K562 (cell line): ENCODE measurements around the gene CERCAM. TPM values are rescaled to one million over a fixed set of nuclear protein-coding genes. Genes with fewer than 3 reads are reported as not detected.
A peak's percentile ranks its signal among the peaks of the same experiment; 100 is the strongest.

Experiments used
- ATAC-seq: fragments of 200-7000 bp; cut with Tn5 transposase; 3 replicates; pipeline ENCODE4 v1.9.1; 2020; ENCODE audit warnings: moderate library complexity
- BruUV-seq: library from RNA; stranded (reverse); fragments of 400-500 nt; replicated peaks from 2 replicates; lab custom pipeline; 2021; lab: Mats Ljungman, UMichigan
- CTCF ChIA-PET: fragments of 300-600 bp; formaldehyde crosslinking; extraction: SDS; loops from one replicate; lab custom pipeline; 2021; ENCODE audit warnings: low intra/inter-chr PET ratio; lab: Yijun Ruan, JAX
- POLR2A ChIA-PET: fragments of 300-600, 350-650 bp; sonication (Branson Sonifier 250); formaldehyde crosslinking; extraction: SDS; loops from one replicate; lab custom pipeline; 2021; ENCODE audit warnings: antibody characterized with exemption, inconsistent platforms; lab: Yijun Ruan, JAX
- DNase-seq, 4 experiments: peaks; one replicate each; pipeline versions ENCODE4 v3.0.0 to v3.0.0-alpha.2; 2011 to 2018; ENCODE audit warnings: low spot score in 3 of 4, mixed read lengths in 3 of 4; ENCODE audit errors: extremely low read depth in 1 of 4
- FAIRE-seq: peaks from 2 replicates; lab custom pipeline; 2011; peaks lifted over from hg19 to GRCh38; lab: Jason Lieb, UNC
- H2AFZ ChIP-seq: 2 replicates; pipeline ENCODE4 v1.6.0; 2011; ENCODE audit warnings: low read depth, low read length, control low read depth, inconsistent platforms
- H3K27ac ChIP-seq: fragments of 200-600 bp; 3 replicates; pipeline ENCODE4 v1.8.0; 2011; ENCODE audit warnings: low read depth, mild to moderate bottlenecking, control low read depth, inconsistent platforms, low read length, moderate library complexity, mixed read lengths; ENCODE audit errors: extremely low read depth
- H3K27me3 ChIP-seq, 2 experiments: fragments of 300-600 bp in 1 of 2; 2 replicates in 1 of 2; 3 replicates in 1 of 2; pipeline versions ENCODE4 v1.6.0 to v1.8.0; 2011; ENCODE audit warnings: inconsistent platforms in 2 of 2, low read length in 2 of 2, mild to moderate bottlenecking in 1 of 2, mixed read lengths in 1 of 2, moderate library complexity in 1 of 2; ENCODE audit not compliant: control insufficient read depth in 2 of 2, insufficient read depth in 2 of 2
- H3K36me3 ChIP-seq: fragments of 300-600 bp; 3 replicates; pipeline ENCODE4 v1.8.0; 2011; ENCODE audit warnings: mild to moderate bottlenecking, low read length, inconsistent platforms; ENCODE audit not compliant: control insufficient read depth, insufficient read depth
- H3K4me1 ChIP-seq, 2 experiments: fragments of 200-600 bp in 1 of 2; replicated peaks in 1 of 2; 2 replicates in 1 of 2; 3 replicates in 1 of 2; pipeline versions ENCODE4 v1.5.1 to v1.8.0; 2011; ENCODE audit warnings: inconsistent platforms in 2 of 2, low read length in 2 of 2, mild to moderate bottlenecking in 1 of 2, mixed read lengths in 1 of 2, moderate library complexity in 1 of 2; ENCODE audit not compliant: control insufficient read depth in 2 of 2, insufficient read depth in 2 of 2
- H3K4me2 ChIP-seq: 2 replicates; pipeline ENCODE4 v1.6.1; 2011; ENCODE audit warnings: low read length, control low read depth, inconsistent platforms, mixed read lengths; ENCODE audit not compliant: insufficient read depth
- H3K4me3 ChIP-seq: fragments of 200-600 bp; sonication (generic), shearing (Covaris generic); 2 replicates; pipeline ENCODE4 v1.5.1; 2016; ENCODE audit warnings: control low read depth, inconsistent platforms
- H3K79me2 ChIP-seq: fragments of 200-600 bp; 3 replicates; pipeline ENCODE4 v1.8.0; 2011; ENCODE audit warnings: low read length, inconsistent platforms; ENCODE audit not compliant: control insufficient read depth, insufficient read depth
- H3K9ac ChIP-seq, 2 experiments: 2 replicates each; pipeline versions ENCODE4 v1.6.0 to v1.6.1; 2011; ENCODE audit warnings: low read depth in 2 of 2, low read length in 2 of 2, control low read depth in 1 of 2, inconsistent platforms in 1 of 2, mild to moderate bottlenecking in 1 of 2, mixed read lengths in 1 of 2; ENCODE audit not compliant: insufficient read depth in 1 of 2
- H3K9me1 ChIP-seq: one replicate; pipeline ENCODE4 v1.6.0; 2011; ENCODE audit warnings: inconsistent platforms, mild to moderate bottlenecking, low read length, moderate library complexity; ENCODE audit not compliant: control insufficient read depth, insufficient read depth
- H3K9me3 ChIP-seq: replicated peaks from 2 replicates; pipeline ENCODE4 v1.5.1; 2011; ENCODE audit warnings: low read depth, low read length, inconsistent platforms; ENCODE audit not compliant: control insufficient read depth, insufficient read depth
- H4K20me1 ChIP-seq: replicated peaks from 2 replicates; pipeline ENCODE4 v1.6.1; 2011; ENCODE audit warnings: low read length, inconsistent platforms, mixed read lengths; ENCODE audit not compliant: control insufficient read depth, insufficient read depth
- CREM ChIP-seq: IDR thresholded peaks from 2 replicates; pipeline ENCODE4 v1.6.1; 2014; ENCODE audit warnings: antibody characterized with exemption, low read depth
- HDAC2 ChIP-seq: fragments of 450-650 bp; IDR thresholded peaks from 2 replicates; pipeline ENCODE4 v1.6.1; 2016; ENCODE audit warnings: mild to moderate bottlenecking
- KDM2B ChIP-seq: fragments of 250-450 bp; sonication (Bioruptor Pico); IDR thresholded peaks from 2 replicates; pipeline ENCODE4 v1.8.0; 2021; ENCODE audit warnings: mild to moderate bottlenecking, moderate library complexity
- MYNN ChIP-seq, 2 experiments: sonication (generic); formaldehyde crosslinking in 1 of 2; IDR thresholded peaks; 2 replicates each; pipeline versions ENCODE4 v1.5.0 to v1.6.1; 2016 to 2020; ENCODE audit warnings: antibody characterized with exemption in 1 of 2, missing genetic modification reagents in 1 of 2
- PHF8 ChIP-seq: fragments of 200-600 bp; sonication (generic); IDR thresholded peaks from 2 replicates; pipeline ENCODE4 v1.6.1; 2012; ENCODE audit warnings: mixed run types, mild to moderate bottlenecking, inconsistent platforms, low read length, moderate library complexity, borderline replicate concordance
- ZNF263 ChIP-seq: sonication (generic); formaldehyde crosslinking; IDR thresholded peaks from 2 replicates; pipeline ENCODE4 v1.8.0; 2022; ENCODE audit warnings: mild to moderate bottlenecking, missing genetic modification reagents, borderline replicate concordance
- ZNF277 ChIP-seq: fragments of 250-450 bp; sonication (Bioruptor Pico); IDR thresholded peaks from 2 replicates; pipeline ENCODE4 v1.8.0; 2022; ENCODE audit warnings: inconsistent platforms, mild to moderate bottlenecking, moderate library complexity, borderline replicate concordance
- ZNF592 ChIP-seq: fragments of 450-650 bp; IDR thresholded peaks from 2 replicates; pipeline ENCODE4 v1.6.1; 2017; ENCODE audit warnings: antibody characterized with exemption, mild to moderate bottlenecking
- WGBS: fragments of 100-300 bp; shearing (Covaris generic); methylation state at CpG from one replicate; pipeline ENCODE4 v1.1.6; 2016; ENCODE audit warnings: low coverage, mixed read lengths; ENCODE audit not compliant: insufficient coverage; ENCODE audit errors: missing lambda C conversion rate; 5-methylcytosine and 5-hydroxymethylcytosine counted together
- in situ Hi-C: fragments of 300-500 bp; cut with MboI; formaldehyde crosslinking; loops from 4 replicates; pipeline ENCODE4 v1.15.0; 2018; ENCODE audit warnings: inconsistent platforms, mixed read lengths
- intact Hi-C: fragments of 100-400 bp; cut with micrococcal nuclease; formaldehyde crosslinking; loops from 2 replicates; pipeline ENCODE4 v1.14.2; 2022
- polyA plus RNA-seq, 8 experiments: library from polyadenylated mRNA; depleted of rRNA in 4 of 8; stranded (reverse) in 5 of 8; unstranded in 3 of 8; fragments of >200 nt; fragmentation: Nextera tagmentation in 2 of 8; fragmentation: Illumina TruSeq in 1 of 8; extraction: Ambion mirVana in 2 of 8; extraction: Trizol in 1 of 8; gene quantifications; 2 replicates each; pipeline versions ENCODE4 v1.2.1 to v1.2.3, GENCODE V29; 2011 to 2014; ENCODE audit warnings: inconsistent platforms in 1 of 8, missing spikeins in 1 of 8
- total RNA-seq, 7 experiments: library from RNA; depleted of rRNA in 6 of 7; stranded (reverse); fragments of >200 nt in 6 of 7; fragmentation: Illumina TruSeq in 2 of 7; extraction: Trizol in 2 of 7; gene quantifications; 2 replicates each; pipeline versions ENCODE4 v1.2.1 to v1.2.3, GENCODE V29; 2011 to 2021; ENCODE audit warnings: low replicate concordance in 1 of 7
- TF ChIP-seq, protein P1 (sequence below): fragments of 450-650 bp; IDR thresholded peaks from 2 replicates; pipeline ENCODE4 v1.6.1; 2014; ENCODE audit warnings: low read depth, mild to moderate bottlenecking, moderate library complexity, borderline replicate concordance

The CERCAM gene
- total and polyA plus RNA-seq, 9 of the 15 experiments (the other 6 are each of a cell fraction or from before 2014, with no cell fraction given) = 0.75 to 24.0 (median 18.0) TPM

DNA sequence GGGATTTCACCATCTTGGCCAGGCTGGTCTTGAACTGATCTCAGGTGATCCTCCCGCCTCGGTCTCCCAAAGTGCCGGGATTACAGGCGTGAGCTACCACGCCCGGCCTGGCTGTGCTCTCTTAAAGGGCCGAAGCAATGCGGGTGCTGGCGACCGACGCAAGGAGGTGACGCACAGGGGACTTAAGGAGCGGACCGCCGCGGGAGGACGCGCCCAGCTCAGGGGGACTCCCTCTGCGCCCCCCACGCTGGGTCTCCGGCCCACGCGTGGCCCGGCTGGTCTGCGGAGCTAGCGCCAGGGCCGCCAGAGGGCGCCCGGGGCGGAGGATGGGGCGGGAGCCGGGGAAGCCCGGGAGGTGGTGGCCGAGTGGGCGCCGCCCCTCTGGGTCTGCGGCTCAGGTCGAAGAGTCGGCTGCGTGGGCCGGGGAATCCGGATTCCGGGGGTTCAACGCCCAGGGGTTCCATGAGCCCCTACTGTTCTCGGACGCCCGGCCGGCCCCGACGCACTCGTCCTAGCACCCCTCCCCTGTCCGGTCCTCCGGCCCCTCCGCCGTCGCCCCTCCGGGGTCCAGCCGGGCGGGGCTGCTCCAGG is 502 bp upstream of the CERCAM start:
- H3K27me3 ChIP-seq = no peaks in the 10 kb centered on the region
- ChIA-PET CTCF (no interaction called here), POLR2A (interaction anchor here (0.5 to 2.0 kb wide), 7 partner anchors 8 to 1043 kb away, joined by 3 to 12 read pairs (median 3); no protein-coding TSS in a partner anchor)
- ATAC-seq (peak; percentile 93), DNase-seq (peak; percentile 88 to 94 (median 90)), FAIRE-seq (no peak)
- BruUV-seq = no TSS peak
- H3K4me3 ChIP-seq = peak overlapping the region; percentile 94
- H3K9me3 ChIP-seq = no peaks in the 10 kb centered on the region
- H3K27ac ChIP-seq = peak overlapping the region; percentile 61; the same call in 2 of the 3 replicates
- H3K9ac ChIP-seq = peak overlapping the region; percentile 59 to 98
- peaks cover 8% of the 10 kb centered on the region; the same call in 1 of the 3 replicates for H3K79me2 ChIP-seq
- peaks cover 23 to 56% of the 10 kb centered on the region in 2 experiments; a peak in 4 of 5 replicates for H3K4me1 ChIP-seq
- H4K20me1 ChIP-seq = no peaks in the 10 kb centered on the region
- in situ Hi-C loops = loop anchor here (10.0 kb wide), 1 partner anchor 295 kb away; no protein-coding TSS in a partner anchor
- WGBS = 1% methylated on average over 33 of the region's 59 CpGs
- H2AFZ ChIP-seq = peak overlapping the region; percentile 99
- intact Hi-C loops = no loop called here
- H3K9me1 ChIP-seq = no peaks in the 10 kb centered on the region
- peak overlapping the region; percentile 81 for H3K4me2 ChIP-seq
- H3K36me3 ChIP-seq = peaks cover 6% of the 10 kb centered on the region; the same call in 1 of the 3 replicates
- TF ChIP-seq ZNF263 (peak; percentile 53; the same call in 1 of the 2 replicates), CREM (peak; percentile 87), HDAC2 (peak; percentile 82), MYNN (IDR thresholded peaks at IDR 0.05) (no peak), MYNN (CRISPR knock-in tag; IDR thresholded peaks at IDR 0.05) (no peak), KDM2B (0 out of 2 replicates have a peak, but pooled peaks have one; percentile 52), ZNF277 (no peak), ZNF592 (peak; percentile 73), PHF8 (peak; percentile 59; the same call in 1 of the 2 replicates)
- TF ChIP-seq, protein P1, sequence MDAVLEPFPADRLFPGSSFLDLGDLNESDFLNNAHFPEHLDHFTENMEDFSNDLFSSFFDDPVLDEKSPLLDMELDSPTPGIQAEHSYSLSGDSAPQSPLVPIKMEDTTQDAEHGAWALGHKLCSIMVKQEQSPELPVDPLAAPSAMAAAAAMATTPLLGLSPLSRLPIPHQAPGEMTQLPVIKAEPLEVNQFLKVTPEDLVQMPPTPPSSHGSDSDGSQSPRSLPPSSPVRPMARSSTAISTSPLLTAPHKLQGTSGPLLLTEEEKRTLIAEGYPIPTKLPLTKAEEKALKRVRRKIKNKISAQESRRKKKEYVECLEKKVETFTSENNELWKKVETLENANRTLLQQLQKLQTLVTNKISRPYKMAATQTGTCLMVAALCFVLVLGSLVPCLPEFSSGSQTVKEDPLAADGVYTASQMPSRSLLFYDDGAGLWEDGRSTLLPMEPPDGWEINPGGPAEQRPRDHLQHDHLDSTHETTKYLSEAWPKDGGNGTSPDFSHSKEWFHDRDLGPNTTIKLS = peak; percentile 45; the same call in 1 of the 2 replicates
